Liver (tissue), 9 donors: ENCODE results near the gene SPRR1A. TPM values are rescaled to one million over a fixed set of nuclear protein-coding genes. Genes with fewer than 3 reads are reported as not detected.

ENCODE experiments used
- DNase-seq: peaks from one replicate; pipeline ENCODE4 v3.0.0-alpha.2; 2017; ENCODE audit warnings: low spot score
- H3K27ac ChIP-seq, 2 donors: one replicate each; pipeline ENCODE4 v1.7.0; 2013; ENCODE audit warnings: inconsistent platforms in 2 of 2, low read length in 2 of 2, control low read depth in 1 of 2, low read depth in 1 of 2, mild to moderate bottlenecking in 1 of 2
- H3K27me3 ChIP-seq, 4 donors: one replicate each; pipeline versions ENCODE4 v1.6.1 to v1.7.0; 2013; ENCODE audit warnings: low read length in 3 of 4, inconsistent platforms in 1 of 4, mild to moderate bottlenecking in 1 of 4, moderate library complexity in 1 of 4; ENCODE audit not compliant: control insufficient read depth in 4 of 4, insufficient read depth in 4 of 4
- H3K36me3 ChIP-seq, 4 donors: one replicate each; pipeline versions ENCODE4 v1.6.1 to v1.7.0; 2013; ENCODE audit warnings: low read length in 3 of 4, mild to moderate bottlenecking in 3 of 4, low read depth in 1 of 4, moderate library complexity in 1 of 4; ENCODE audit not compliant: control insufficient read depth in 4 of 4, insufficient read depth in 3 of 4
- H3K4me1 ChIP-seq, 4 donors: one replicate each; pipeline versions ENCODE4 v1.6.1 to v1.7.0; 2013; ENCODE audit warnings: low read length in 3 of 4, mild to moderate bottlenecking in 3 of 4, moderate library complexity in 1 of 4; ENCODE audit not compliant: control insufficient read depth in 4 of 4, insufficient read depth in 4 of 4
- H3K4me3 ChIP-seq, 3 donors: one replicate each; pipeline versions ENCODE4 v1.6.1 to v1.7.0; 2013; ENCODE audit warnings: low read length in 3 of 3, control low read depth in 1 of 3, low read depth in 1 of 3, mild to moderate bottlenecking in 1 of 3
- H3K9ac ChIP-seq, 2 donors: one replicate each; pipeline ENCODE4 v1.7.0; 2013; ENCODE audit warnings: low read length in 2 of 2, mild to moderate bottlenecking in 2 of 2, moderate library complexity in 2 of 2, control low read depth in 1 of 2, low read depth in 1 of 2
- H3K9me3 ChIP-seq, 4 donors: one replicate each; pipeline versions ENCODE4 v1.6.1 to v1.7.0; 2013; ENCODE audit warnings: low read length in 3 of 4; ENCODE audit not compliant: control insufficient read depth in 4 of 4
- EGR1 ChIP-seq, 2 donors: IDR thresholded peaks; 2 replicates each; pipeline ENCODE4 v1.6.1; 2016 to 2018; ENCODE audit warnings: antibody characterized with exemption in 2 of 2, low read depth in 2 of 2
- FOXA2 ChIP-seq: IDR thresholded peaks from 2 replicates; pipeline ENCODE4 v1.6.1; 2016; ENCODE audit warnings: antibody characterized with exemption
- GABPA ChIP-seq, 2 donors: IDR thresholded peaks in 1 of 2; conservative IDR thresholded peaks in 1 of 2; 2 replicates each; pipeline ENCODE4 v1.6.1; 2016; ENCODE audit warnings: antibody characterized with exemption in 2 of 2, mild to moderate bottlenecking in 1 of 2, moderate library complexity in 1 of 2
- HNF4A ChIP-seq, 2 donors: conservative IDR thresholded peaks; 2 replicates each; pipeline ENCODE4 v1.6.1; 2016; ENCODE audit warnings: antibody characterized with exemption in 2 of 2, mild to moderate bottlenecking in 2 of 2
- HNF4G ChIP-seq: IDR thresholded peaks from 2 replicates; pipeline ENCODE4 v1.6.1; 2016; ENCODE audit warnings: antibody characterized with exemption
- JUND ChIP-seq, 2 donors: IDR thresholded peaks; 2 replicates each; pipeline ENCODE4 v1.6.1; 2016; ENCODE audit warnings: antibody characterized with exemption in 2 of 2
- MAX ChIP-seq: IDR thresholded peaks from 2 replicates; pipeline ENCODE4 v1.6.1; 2016; ENCODE audit warnings: antibody characterized with exemption
- NR2F2 ChIP-seq: IDR thresholded peaks from 2 replicates; pipeline ENCODE4 v1.6.1; 2016; ENCODE audit warnings: antibody characterized with exemption
- RAD21 ChIP-seq, 2 donors: IDR thresholded peaks; 2 replicates each; pipeline ENCODE4 v1.6.1; 2016; ENCODE audit warnings: antibody characterized with exemption in 2 of 2, mild to moderate bottlenecking in 2 of 2
- REST ChIP-seq: IDR thresholded peaks from 2 replicates; pipeline ENCODE4 v1.6.1; 2016; ENCODE audit warnings: antibody characterized with exemption, mild to moderate bottlenecking
- RXRA ChIP-seq, 2 donors: IDR thresholded peaks; 2 replicates each; pipeline ENCODE4 v1.6.1; 2017 to 2018; ENCODE audit warnings: antibody characterized with exemption in 2 of 2, mild to moderate bottlenecking in 1 of 2
- SP1 ChIP-seq: IDR thresholded peaks from 2 replicates; pipeline ENCODE4 v1.6.1; 2018; ENCODE audit warnings: antibody characterized with exemption, mild to moderate bottlenecking
- TAF1 ChIP-seq: conservative IDR thresholded peaks from 2 replicates; pipeline ENCODE4 v1.6.1; 2016; ENCODE audit warnings: antibody characterized with exemption, mild to moderate bottlenecking
- YY1 ChIP-seq: IDR thresholded peaks from 2 replicates; pipeline ENCODE4 v1.6.1; 2016; ENCODE audit warnings: antibody characterized with exemption, mild to moderate bottlenecking
- ZBTB33 ChIP-seq: IDR thresholded peaks from 2 replicates; pipeline ENCODE4 v1.6.1; 2016; ENCODE audit warnings: antibody characterized with exemption
- WGBS: extraction: QIAGEN DNeasy Blood & Tissue Kit; methylation state at CpG from one replicate; pipeline ENCODE4 v1.1.7; 2013; 5-methylcytosine and 5-hydroxymethylcytosine counted together
- polyA plus RNA-seq, 2 donors: library from polyadenylated mRNA; stranded (reverse) in 1 of 2; unstranded in 1 of 2; fragments of 200-250 nt in 1 of 2; fragments of >200 nt in 1 of 2; fragmentation: Nextera tagmentation in 1 of 2; extraction: Ambion mirVana in 1 of 2; gene quantifications; one replicate each; pipeline versions ENCODE4 v1.2.1 to v1.2.3, GENCODE V29; 2013 to 2015
- total RNA-seq, 2 donors: library from RNA; depleted of rRNA; stranded (reverse); fragments of >200 nt; gene quantifications; one replicate each; pipeline ENCODE4 v1.2.3, GENCODE V29; 2014
- TF ChIP-seq, protein P1 (sequence below): fragments of 150-350 bp; IDR thresholded peaks from 2 replicates; pipeline ENCODE4 v1.5.1; 2017; ENCODE audit warnings: improper control_type of control experiment, low read depth, low read length; ENCODE audit not compliant: missing input control
- donor health status: healthy.
- donor health status: healthy.
- donor health status: healthy.
- donor health status: healthy.
- donor health status: healthy.

The SPRR1A gene
- total and polyA plus RNA-seq, 4 donors: not detected

DNA sequence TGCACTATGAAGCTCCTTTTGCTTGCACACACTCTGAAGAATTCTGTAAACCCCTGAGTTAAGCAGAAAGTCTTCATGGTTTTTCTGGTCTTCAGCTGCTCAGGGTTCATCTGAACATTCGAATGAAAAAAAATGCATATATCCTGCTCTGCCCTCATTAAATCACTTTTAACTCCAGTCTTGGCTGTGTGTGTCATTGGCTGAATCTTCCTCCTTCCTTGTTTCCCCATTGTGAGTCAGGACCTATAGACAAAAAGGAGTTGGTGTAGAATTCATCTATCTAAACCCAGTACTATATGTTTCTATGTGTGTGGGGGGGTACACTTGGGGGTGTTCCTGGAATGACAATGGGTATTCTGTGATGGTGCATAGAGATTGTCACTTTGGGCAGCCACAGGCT is 40.5 kb downstream of the SPRR1A start:
- H3K36me3 ChIP-seq: no peaks in the 10 kb centered on the region
- 83% methylated on average over 1 of the region's 1 CpG for WGBS
- no peak overlapping the region for H3K4me3 ChIP-seq
- no peaks in the 10 kb centered on the region for H3K9me3 ChIP-seq
- H3K27me3 ChIP-seq: no peaks in the 10 kb centered on the region
- TF ChIP-seq YY1 (no peak), EGR1 (IDR thresholded peaks at IDR 0.05; ENCODE audit: low read depth in 2 of 2) (no peak), RXRA (IDR thresholded peaks at IDR 0.05) (no peak), NR2F2 (no peak), GABPA (IDR thresholded peaks at IDR 0.05 in 1 of 2, conservative IDR thresholded peaks at IDR 0.05 in 1 of 2) (no peak), HNF4A (conservative IDR thresholded peaks at IDR 0.05) (no peak)
- no peak for DNase-seq
- no peak overlapping the region for H3K9ac ChIP-seq
- H3K27ac ChIP-seq: no peak overlapping the region
- H3K4me1 ChIP-seq: no peaks in the 10 kb centered on the region

GRCh38 chr1:153025797-153026196 is 41.9 kb downstream of the SPRR1A start:
- Histone ChIP-seq H3K4me1 (no peaks in the 10 kb centered on the region), H3K9me3 (no peaks in the 10 kb centered on the region), H3K27ac (no peak overlapping the region), H3K27me3 (no peaks in the 10 kb centered on the region), H3K4me3 (no peak overlapping the region), H3K9ac (no peak overlapping the region), H3K36me3 (no peaks in the 10 kb centered on the region)
- WGBS: 73% methylated on average over 1 of the region's 1 CpG
- DNase-seq: no peak
- no peak for TF ChIP-seq HNF4G
- TF ChIP-seq, protein P1, sequence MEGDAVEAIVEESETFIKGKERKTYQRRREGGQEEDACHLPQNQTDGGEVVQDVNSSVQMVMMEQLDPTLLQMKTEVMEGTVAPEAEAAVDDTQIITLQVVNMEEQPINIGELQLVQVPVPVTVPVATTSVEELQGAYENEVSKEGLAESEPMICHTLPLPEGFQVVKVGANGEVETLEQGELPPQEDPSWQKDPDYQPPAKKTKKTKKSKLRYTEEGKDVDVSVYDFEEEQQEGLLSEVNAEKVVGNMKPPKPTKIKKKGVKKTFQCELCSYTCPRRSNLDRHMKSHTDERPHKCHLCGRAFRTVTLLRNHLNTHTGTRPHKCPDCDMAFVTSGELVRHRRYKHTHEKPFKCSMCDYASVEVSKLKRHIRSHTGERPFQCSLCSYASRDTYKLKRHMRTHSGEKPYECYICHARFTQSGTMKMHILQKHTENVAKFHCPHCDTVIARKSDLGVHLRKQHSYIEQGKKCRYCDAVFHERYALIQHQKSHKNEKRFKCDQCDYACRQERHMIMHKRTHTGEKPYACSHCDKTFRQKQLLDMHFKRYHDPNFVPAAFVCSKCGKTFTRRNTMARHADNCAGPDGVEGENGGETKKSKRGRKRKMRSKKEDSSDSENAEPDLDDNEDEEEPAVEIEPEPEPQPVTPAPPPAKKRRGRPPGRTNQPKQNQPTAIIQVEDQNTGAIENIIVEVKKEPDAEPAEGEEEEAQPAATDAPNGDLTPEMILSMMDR: no peak
- no peak for TF ChIP-seq MAX
- no peak for TF ChIP-seq ZBTB33
- no peak for TF ChIP-seq JUND (IDR thresholded peaks at IDR 0.05)
- no peak for TF ChIP-seq TAF1
- no peak for TF ChIP-seq RAD21 (IDR thresholded peaks at IDR 0.05)
- no peak for TF ChIP-seq SP1
- no peak for TF ChIP-seq EGR1 (IDR thresholded peaks at IDR 0.05; ENCODE audit: low read depth in 2 of 2)
- no peak for TF ChIP-seq HNF4A (conservative IDR thresholded peaks at IDR 0.05)
- no peak for TF ChIP-seq FOXA2
- no peak for TF ChIP-seq REST
